Lung microvascular endothelial cell (primary cell): ENCODE data around the gene CAPNS2. TPM values are rescaled to one million over a fixed set of nuclear protein-coding genes. Genes with fewer than 3 reads are reported as not detected.

Source experiments
- DNase-seq, 2 donors: peaks; one replicate each; pipeline versions ENCODE4 v3.0.0 to v3.0.0-alpha.2; 2010; ENCODE audit warnings: low read depth in 2 of 2
- total RNA-seq: library from RNA; depleted of rRNA; stranded (reverse); fragments of >200 nt; gene quantifications from 2 replicates; pipeline ENCODE4 v1.2.1, GENCODE V29; 2014

CAPNS2 gene
- total RNA-seq: 0.20 and 0.44 TPM in 2 replicates

- DNase-seq: no peak
Measured at GRCh38 chr16:55566432-55567175, at the start of gene CAPNS2. Gene CAPNS2, plus strand, starts transcription at chr16:55566684. Its CDS starts 73 bp downstream, at chr16:55566757.

GRCh38 chr16:55521792-55522191, 44.7 kb upstream of the CAPNS2 start:
- DNase-seq: no peak

GRCh38 chr16:55526441-55526840, 40.0 kb upstream of the CAPNS2 start:
- DNase-seq: peak in 1 of 2 donors; percentile 81

GRCh38 chr16:55527885-55528284, 38.6 kb upstream of the CAPNS2 start:
- DNase-seq: no peak

GRCh38 chr16:55529018-55529417, 37.5 kb upstream of the CAPNS2 start:
- peak in 1 of 2 donors; percentile 54 for DNase-seq

- DNase-seq: no peak
Measured at GRCh38 chr16:55530316-55530856, 36.1 kb upstream of the CAPNS2 start.

GRCh38 chr16:55532227-55532626, 34.3 kb upstream of the CAPNS2 start:
- DNase-seq: no peak

GRCh38 chr16:55534756-55535155, 31.7 kb upstream of the CAPNS2 start:
- no peak for DNase-seq

- DNase-seq: no peak
Measured at GRCh38 chr16:55539049-55539448, 27.4 kb upstream of the CAPNS2 start.

GRCh38 chr16:55539488-55539887, 27.0 kb upstream of the CAPNS2 start:
- DNase-seq: no peak

- DNase-seq: no peak
Measured at GRCh38 chr16:55540221-55540620, 26.3 kb upstream of the CAPNS2 start.

- DNase-seq: peak in 1 of 2 donors; percentile 69
Measured at GRCh38 chr16:55542459-55543082, 23.9 kb upstream of the CAPNS2 start.

- DNase-seq: peak; percentile 34 to 41
Measured at GRCh38 chr16:55543472-55543871, 23.0 kb upstream of the CAPNS2 start.

- peak in 1 of 2 donors; percentile 81 for DNase-seq
Measured at GRCh38 chr16:55552621-55553020, 13.9 kb upstream of the CAPNS2 start.

GRCh38 chr16:55555436-55555835, 11.0 kb upstream of the CAPNS2 start:
- DNase-seq: no peak

- no peak for DNase-seq
Measured at GRCh38 chr16:55557186-55557585, 9.3 kb upstream of the CAPNS2 start.

- peak in 1 of 2 donors; percentile 72 for DNase-seq
Measured at GRCh38 chr16:55559233-55559632, 7.3 kb upstream of the CAPNS2 start.

- DNase-seq: no peak
Measured at GRCh38 chr16:55559933-55560516, 6.5 kb upstream of the CAPNS2 start.

GRCh38 chr16:55561319-55561848, 5.1 kb upstream of the CAPNS2 start:
- DNase-seq: no peak

- no peak for DNase-seq
Measured at GRCh38 chr16:55562936-55563335, 3.5 kb upstream of the CAPNS2 start.

- DNase-seq: peak; percentile 13 to 74
Measured at GRCh38 chr16:55563797-55564196, 2.7 kb upstream of the CAPNS2 start.

GRCh38 chr16:55565086-55565485, 1.4 kb upstream of the CAPNS2 start:
- DNase-seq: no peak
